ENCODE results near the gene HDAC4.
A peak's percentile ranks its signal among the peaks of the same experiment; 100 is the strongest.

Gene HDAC4

DNA sequence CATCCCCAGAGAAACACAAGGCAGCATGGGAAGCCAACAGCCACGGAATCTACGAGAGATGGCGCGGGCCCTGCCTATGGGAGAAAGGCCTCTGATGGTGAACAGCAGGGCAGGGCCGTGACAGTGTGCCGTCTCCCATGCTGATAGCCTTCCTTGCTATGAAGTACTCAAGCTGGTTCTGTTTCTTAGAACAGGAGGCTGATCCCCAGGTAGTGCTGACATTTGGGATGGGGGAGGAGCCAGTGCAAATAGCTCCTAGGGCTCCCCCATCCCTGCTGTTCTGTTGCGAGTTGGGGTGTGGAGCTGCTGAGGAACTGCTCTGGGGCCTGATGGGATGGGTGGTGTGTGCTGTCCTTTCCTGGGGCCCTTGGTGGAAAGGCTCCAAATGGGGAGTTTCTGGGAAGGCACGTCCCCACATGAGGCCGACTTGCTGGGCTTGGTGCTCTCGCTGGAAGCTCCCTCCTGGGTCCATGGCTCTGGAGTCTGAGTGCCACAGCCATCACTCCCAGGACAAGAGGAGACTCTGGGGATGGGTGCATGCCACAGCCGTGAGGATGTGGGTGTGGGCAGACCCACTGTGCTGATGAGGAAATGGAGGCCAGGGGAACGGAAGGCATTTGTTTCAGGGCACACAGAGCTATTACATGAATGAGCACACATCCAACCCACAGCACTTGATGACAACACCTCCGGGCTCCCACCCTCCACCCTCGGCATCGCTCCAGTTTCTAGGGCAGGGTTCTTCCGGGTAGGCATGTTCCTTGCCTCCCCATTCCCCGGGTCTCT is 246.8 kb downstream of the HDAC4 start:
- no peak for DNase-seq (ENCODE audit: low spot score)

DNA sequence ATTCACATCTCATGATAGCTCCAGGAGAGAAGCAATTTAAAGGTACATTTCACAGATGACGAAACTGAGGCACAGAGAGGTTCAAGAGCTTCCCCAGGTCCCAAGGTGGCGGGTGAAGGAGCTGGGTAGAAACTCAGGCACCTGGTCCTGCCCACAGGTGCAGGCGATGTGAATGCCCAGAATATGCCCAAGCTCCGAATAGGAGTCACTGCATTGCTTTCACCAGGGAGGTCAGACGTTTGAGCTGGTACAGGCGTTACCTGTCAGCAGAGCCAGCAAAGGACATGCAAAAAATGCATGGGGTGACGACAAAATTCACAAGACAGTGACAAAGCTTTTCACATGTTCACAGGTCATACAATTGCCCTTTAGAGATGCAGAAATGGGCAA is 247.9 kb downstream of the HDAC4 start:
- DNase-seq (ENCODE audit: low spot score): no peak

DNA sequence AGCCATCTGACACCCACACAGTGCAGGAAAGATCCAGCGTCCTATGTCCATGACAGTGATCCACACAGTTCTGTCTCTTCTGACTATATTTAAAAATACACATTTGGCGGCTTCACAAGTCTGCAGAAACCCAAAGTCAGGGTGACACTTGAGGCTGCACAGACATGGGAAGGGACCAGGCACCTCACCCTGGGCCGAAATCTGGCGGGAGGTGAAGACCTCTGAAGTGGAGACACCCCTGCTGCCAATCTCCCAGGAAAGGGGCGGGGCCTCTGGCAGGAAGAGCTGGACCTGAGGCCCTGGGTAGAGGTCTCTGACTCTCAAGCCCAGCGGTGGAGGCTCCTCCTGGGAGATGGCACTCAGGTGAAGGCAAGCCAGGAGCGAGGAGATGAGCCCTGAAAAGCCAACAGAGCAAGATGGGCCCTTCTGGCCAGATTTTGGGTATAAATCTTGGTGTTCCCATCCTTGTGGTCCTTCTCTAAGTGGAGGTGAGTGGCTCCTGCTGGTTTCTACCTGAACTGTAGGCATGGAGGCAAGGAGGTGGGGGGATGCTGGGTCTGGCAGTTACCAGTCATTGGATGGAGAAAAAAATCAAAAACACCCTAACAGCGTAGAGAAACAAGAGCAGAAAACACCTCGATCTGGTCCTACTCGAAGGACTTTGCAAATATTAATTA is 248.4 kb downstream of the HDAC4 start:
- no peak for DNase-seq (ENCODE audit: low spot score)

DNA sequence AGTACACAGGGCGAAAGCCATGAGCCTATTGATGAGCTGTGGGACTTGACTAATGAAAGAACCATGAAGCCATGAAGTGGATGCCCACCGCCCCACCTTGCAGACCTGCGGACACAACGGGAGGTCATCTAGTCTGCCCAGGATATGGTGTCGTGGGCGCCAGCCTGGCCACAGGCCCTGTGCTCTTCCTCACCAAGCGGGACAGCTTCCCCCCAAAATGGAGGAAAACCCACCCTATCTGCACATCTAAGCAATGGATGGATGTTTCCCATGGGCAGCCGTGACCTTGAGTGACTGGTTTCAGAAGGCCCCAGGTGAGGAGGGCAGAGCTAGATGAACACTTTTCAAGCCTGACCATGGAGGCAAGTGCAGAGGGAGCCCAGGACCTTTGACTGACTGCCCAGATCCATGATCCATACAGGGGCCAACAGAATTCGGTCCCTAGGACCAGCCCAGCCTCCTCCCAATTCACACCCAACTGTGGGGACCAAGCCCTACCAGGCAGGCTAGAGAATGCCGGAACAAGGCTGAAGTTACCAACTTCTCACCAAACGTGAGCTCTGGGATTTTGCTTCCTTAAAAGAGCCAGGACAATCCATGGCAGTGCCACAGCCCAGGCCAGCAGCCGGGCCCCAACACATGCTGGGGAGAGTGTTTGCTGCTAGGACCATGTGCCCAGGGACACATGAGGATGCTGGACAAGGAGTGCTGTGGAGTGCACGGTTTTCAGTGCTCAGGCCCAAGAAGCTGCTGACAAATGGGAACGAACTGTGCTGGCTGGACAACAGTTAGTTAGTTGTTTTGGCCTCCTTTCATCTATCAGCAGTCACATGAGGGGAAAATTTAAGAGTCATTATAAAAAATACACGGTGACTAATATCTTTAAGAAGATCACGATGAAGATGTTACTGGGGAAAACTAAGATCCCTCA is 249.4 kb downstream of the HDAC4 start:
- peak; percentile 67 for DNase-seq (ENCODE audit: low spot score)

DNA sequence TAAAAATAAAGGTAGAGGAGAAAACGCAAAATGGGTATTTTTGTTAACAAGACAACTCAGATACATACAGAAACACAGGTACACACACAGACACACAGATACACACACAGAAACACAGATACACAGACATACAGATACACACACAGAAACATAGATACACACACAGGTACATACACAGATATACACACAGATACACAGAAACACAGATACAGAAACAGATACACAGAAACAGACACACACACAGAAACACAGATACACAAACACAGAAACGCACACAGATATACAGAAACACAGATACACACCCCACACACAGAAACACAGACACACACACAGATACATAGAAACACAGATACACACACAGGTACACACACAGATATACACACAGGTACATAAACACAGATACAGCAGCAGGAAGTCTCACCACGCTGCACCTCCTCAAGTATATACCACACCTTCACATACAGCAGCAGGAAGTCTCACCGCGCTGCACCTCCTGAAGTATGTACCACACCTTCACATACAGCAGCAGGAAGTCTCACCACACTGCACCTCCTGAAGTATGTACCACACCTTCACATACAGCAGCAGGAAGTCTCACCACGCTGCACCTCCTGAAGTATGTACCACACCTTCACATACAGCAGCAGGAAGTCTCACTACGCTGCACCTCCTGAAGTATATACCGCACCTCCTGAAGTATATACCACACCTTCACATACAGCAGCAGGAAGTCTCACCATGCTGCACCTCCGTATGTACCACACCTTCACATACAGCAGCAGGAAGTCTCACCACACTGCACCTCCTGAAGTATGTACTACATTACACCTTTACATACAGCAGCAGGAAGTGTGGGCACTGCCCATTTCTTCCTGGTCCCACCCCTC is 250.5 kb downstream of the HDAC4 start:
- no peak for DNase-seq (ENCODE audit: low spot score)

DNA sequence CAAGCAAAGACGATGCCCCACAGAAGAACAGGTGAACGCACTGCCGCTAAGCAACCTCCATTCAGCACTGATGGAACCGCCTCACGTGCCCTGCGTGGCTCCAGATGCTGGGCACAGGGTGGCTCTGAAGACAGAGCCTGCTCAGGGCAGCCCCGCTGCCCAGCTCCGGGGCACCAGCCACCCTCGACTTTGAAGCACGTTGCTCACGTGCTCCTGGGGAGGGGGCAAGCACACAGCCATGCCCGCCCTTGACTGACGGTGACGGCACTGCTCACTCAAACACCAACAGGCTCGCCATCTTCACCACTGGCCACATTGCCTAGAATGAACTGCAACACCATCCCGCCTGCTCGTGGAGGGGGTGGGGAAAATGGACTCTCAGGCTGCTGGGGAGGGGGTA is 251.3 kb downstream of the HDAC4 start:
- DNase-seq (ENCODE audit: low spot score): no peak

DNA sequence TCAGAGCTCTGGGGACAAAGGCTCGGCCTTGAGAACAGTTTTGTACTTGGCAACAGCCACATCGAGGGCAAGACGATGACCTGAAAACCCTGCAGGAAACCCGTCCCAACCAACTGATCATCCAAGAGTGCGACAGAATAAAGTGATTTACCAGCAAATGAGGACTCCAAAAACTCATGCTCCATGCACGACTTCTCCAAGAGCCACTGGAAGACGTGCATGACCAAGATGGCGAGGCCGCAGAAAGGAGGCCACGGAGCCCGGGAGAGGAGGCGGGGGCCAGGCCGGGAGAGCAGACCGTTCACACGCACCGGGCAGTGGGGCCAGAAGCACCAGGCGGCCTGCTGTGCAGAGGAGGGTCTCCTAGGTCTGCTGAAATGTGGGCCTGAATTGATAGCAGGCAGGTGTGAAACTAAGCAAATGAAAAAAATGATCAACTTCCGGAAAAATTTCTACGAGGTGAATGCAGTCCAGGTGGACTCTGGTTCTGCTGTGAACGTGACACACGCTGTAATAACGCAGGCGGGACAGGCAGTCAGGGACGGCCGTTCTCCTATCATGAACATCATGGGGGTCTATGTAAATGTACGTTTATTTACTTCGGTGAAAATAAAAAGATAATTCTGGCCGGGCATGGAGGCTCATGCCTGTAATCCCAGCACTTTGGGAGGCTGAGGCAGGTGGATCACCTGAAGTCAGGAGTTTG is 252.2 kb downstream of the HDAC4 start:
- no peak for DNase-seq (ENCODE audit: low spot score)

DNA sequence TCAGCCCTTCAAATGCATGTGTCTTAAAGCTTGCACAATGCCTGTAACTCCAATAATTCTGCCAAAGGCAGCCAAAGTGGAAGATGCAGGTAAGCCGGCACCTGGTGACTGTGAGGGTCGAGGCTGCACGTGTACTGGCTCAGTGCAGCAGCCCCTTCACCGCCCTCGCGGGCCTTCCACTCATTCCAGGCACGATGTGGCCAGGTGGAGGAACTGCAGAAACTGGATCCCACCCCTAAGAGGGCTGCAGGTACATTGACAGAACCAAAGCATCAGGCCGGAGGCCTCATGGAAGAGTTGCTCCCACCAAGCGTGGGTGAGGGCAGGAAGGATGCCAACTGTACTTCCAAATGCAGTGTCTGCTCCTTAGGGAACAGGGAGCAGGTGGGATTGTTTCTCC is 253.4 kb downstream of the HDAC4 start:
- no peak for DNase-seq (ENCODE audit: low spot score)

DNA sequence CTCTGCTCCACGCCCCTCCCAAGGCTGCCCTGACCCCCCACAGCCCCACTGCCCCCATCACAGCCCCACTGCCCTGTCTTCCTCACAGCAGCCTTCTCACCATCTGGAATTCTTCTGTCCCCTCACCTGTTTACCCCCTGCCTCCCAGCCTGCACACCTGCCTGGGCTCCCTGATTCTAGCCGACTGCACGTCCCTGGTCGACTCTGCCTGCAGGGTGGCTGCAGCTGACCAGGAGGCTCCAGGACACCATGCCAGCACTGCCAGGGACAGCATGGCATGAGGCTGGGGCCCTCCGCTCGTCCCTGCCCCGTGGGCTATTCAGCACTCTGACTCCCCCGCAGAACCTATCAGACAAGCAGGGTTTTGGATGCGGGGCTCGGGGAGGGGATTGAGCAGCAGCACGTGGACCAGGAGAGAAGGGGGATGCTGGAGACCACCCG is 254.1 kb downstream of the HDAC4 start:
- no peak for DNase-seq (ENCODE audit: low spot score)

DNA sequence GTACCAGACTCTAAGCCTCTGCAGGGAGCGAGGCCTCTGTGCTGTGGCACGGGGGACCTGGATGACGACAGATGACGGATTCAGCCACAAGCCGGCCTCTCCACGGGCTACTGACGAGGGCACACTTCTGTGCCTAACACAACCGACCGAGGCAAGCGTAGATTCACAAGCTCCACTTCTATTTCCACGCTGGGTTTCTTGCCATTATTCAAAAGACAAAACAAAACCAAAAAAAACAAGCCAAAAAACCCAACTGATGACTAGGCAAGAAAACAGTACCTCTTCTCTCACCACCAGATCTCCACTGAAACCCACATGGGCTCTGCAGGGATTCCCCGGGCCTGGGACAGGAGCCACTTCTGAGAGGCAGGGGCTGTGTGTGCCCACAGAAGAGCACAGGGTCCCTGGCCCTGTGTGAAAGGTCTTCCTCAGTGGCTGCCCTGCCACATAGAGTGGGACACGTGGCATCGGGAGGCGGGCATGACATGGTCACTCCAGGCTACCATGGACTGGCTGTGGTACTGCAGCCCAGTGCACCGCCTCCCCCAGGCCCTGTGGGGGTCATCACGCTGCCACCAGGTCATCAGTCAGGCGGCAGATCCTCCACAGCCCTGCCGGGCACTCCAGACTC is 254.7 kb downstream of the HDAC4 start:
- DNase-seq (ENCODE audit: low spot score): no peak

DNA sequence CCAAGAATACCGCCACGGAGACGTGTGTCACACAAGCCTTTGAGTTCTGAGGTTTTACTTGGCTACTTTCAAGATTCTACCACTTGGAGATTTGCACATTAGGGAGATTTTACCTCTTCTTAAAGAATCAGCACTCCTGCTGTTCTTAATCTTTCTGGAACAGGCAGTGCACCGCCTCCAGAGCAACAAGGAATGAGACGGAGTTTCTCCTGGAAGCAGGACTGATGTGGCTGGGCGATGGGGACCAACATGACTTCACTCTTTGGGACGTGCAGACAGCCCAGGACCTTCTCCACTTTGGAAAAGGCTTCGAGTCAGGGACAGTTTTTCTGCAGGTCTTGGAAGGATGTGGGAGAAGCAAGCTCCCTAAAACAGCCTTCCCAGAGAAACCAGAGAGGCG is 255.2 kb downstream of the HDAC4 start:
- DNase-seq (ENCODE audit: low spot score): no peak

DNA sequence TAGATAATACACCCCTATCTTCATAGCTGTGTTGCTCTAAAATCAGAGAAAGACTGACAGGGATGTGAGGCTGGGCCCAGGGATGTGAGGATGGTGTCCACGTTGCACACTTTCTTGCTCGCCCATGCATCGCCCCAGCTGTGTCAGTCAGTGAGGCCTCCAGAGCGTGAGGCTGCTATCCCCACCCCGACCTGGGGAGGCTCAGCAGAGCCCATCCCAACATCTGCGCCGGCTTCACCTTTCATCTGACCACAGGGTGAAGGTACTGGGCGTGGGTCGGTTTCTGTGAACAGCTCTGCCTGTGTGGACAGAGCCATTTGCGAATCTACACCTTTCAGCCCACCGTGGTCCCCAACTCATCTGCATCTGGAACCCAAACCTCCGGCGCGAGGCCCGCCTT is 255.7 kb downstream of the HDAC4 start:
- DNase-seq (ENCODE audit: low spot score): no peak

DNA sequence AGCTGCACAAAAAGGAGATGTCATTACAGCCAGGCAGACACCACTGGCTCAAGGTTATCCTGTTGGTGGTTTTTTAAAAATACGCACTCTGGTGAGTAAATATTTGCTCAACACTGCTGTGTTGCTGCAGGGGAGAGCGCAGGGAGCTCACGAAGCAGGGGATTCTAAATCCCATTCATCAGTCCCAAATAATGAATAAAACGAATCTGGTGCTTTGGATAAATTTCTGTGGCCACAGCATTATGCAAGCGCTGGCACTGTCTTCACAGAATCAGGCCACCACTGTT is 256.2 kb downstream of the HDAC4 start:
- DNase-seq (ENCODE audit: low spot score): no peak

DNA sequence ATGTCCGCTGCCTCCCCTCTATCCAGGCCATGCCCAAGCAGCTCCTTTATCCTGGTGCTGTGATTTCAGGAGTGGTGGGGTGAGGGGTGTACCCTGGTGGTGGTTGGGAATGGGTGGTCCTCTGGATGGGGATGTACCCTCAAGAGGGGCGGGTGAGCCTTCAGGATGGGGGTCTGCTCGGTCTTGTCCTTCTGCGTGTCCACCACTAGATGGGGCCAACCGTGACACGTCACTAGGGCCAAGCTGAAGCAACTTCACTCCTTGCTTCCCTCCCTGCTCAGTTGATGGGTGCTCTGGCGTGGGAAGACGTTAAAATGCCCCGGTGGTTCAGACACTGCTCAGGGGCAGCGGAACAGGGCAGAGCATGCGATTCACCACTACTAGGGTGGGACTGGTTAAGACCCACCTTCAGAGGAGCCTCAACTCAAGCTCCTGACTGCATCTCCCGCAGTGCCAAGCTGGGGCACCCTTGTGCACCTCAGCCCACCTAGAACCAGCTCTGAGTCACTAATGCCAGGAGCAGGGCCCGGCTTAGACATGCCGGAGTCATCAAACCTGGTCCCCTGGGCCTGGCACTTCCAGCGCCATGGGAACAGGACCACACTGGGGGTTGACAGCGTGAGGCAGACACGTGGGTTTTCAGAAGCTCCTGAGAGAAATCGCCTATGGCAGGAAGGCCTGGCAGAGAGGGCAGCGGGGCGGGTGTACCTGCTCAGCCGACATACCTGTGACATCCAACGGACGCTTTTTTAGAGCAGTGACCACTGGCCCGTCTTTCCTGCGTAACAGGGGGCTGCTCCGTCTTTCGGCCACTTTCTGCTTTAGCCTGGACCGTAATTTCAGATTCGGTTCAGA is 256.7 kb downstream of the HDAC4 start:
- DNase-seq (ENCODE audit: low spot score): peak; percentile 84

DNA sequence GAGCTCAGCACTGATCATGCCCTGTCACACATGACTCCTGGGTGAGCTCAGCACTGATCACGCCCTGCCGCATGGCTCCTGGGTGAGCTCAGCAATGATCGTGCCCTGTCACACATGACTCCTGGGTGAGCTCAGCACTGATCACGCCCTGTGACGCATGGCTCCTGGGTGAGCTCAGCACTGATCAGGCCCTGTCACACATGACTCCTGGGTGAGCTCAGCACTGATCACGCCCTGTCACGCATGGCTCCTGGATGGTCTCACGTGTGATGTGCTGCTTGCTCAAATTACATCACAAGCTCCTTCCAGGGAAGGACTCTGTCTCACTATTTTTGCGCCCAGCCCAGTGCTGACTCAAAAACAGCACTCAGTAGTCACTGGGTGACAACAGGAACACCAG is 258.0 kb downstream of the HDAC4 start:
- no peak for DNase-seq (ENCODE audit: low spot score)

DNA sequence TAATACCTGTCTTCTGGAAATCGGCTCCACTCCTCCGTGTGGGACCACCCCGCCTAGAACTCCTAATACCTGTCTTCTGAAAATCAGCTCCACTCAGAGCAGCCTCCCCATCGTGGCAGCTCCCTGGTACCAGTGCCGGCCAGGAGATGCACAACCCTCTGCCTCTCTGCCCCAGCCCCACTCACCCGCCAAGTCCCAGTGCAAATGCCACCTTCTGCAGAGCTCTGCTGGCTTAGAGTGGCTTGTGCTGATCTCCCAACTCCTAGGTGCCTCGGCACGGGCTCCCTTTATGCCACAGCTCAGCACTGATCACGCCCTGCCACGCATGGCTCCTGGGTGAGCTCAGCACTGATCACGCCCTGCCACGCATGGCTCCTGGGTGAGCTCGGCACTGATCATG is 258.5 kb downstream of the HDAC4 start:
- no peak for DNase-seq (ENCODE audit: low spot score)

DNA sequence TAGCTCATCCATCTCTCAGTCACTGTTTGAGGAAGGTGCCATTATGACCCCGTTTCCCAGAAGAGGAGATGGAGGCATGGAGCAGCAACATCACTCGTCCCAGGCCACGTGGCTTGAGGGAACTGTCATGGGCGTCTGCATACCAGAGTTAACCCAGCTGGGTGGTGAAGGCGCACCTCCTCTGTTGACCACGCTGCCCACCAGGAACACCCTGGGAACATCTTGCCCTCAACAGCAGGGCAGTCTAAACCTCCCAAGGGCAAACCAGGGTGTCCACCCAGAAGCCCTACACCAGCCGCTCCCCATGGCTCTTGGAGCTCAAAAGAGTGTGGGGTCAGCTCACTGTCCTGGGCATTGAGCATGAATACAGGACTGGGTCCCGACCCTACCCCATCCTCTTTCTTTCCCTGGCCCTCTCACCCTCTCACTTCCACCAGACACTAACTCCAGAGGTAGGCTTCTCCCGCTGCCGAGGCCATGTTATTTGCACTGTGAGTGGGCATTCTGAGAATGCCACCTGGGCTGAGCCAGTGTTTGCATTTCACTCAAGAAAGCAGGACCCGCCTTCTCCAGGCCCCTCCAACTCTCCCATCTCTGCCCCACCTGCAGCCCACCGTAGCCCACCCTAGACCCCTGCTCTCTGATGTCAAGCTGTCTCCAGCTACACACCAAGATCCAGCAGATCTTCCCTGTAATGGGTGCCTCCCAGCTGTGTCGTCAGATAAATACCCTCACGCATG is 259.6 kb downstream of the HDAC4 start:
- DNase-seq (ENCODE audit: low spot score): no peak

DNA sequence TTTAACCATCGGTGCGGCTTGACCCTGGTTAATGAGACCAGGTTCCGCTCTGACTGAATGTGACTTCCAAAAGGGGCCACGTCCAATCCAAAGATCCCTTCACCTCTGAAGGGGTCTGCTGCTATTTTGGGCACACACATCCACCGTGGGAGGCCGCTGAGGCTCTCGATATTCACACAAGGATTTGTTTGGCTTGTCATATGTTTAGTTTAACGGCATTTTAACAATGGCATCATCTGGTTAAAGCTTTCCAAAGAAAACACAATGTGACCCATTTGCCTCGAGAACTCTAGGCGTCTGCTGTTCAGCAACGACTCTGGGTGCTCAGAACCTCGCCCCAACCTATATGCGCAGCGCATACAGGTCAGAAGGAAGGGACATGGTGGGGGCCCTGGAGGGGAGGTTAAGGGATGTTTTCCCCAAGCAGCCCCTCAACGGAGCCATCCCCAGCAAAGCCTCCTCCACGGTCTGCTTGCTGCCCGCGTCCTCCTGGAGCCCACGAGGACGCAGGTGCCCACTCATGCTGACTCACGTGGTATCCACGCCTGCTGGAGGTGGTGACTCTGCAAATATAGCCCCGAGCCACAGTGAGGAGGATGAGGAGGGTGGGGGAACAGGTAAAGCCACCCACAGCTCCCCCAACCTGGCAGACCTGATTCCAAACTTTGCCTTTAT is 260.3 kb downstream of the HDAC4 start:
- no peak for DNase-seq (ENCODE audit: low spot score)

DNA sequence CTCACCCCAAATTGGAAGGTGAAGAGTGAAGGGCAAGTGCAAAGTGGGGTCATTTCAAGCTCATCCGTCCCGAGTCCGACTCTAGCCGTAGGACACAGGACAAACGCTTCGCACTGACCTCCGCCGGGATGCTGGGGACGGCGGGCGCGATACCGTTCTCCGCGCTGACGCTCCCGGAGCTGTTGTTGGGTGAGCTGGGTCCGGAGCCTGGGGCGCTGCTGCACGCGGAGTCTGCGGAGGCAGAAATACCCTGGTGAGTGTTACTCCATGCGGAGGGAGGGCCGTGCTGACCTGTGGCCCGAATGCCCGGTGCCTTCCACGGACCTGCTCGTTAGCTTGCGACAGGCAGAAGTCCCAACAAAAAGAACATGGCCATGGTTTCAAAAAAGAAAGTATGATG is 261.3 kb downstream of the HDAC4 start:
- DNase-seq (ENCODE audit: low spot score): no peak
